GM21447 (cell line): Measurements from ENCODE around the gene AP1M1.
A peak's percentile ranks its signal among the peaks of the same experiment; 100 is the strongest.

ENCODE experiments used
- ATAC-seq: cut with Tn5 transposase; IDR thresholded peaks from one replicate; pipeline ENCODE4 v1.9.1; 2021; ENCODE audit not compliant: unreplicated experiment

AP1M1 gene

DNA sequence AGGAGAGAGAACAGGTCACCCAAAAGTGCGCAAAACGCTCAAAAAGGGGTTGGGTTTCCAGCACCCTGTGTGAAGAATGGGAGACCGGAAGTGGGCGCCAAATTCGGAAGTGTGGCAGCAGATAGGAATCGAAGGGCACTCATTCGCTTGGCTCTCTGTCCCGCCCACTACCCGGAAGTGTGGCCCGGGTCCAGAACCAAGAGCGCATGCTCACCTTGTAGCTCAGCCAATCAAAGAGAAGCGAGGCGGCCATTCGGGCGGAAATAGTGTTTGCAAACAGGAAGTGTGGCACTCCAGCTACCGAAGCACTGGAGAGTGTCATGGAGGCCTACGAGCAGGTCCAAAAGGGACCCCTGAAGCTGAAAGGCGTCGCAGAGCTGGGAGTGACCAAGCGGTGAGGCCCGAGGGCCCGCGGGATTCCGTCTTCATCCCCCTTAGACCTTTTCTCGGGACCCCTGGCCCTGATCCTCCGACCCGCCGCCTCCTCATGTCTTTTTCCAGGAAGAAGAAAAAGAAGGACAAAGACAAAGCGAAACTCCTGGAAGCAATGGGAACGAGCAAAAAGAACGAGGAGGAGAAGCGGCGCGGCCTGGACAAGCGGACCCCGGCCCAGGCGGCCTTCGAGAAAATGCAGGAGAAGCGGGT lies 12.5 kb upstream of the AP1M1 start, which contains the start of gene FAM32A:
Gene FAM32A (plus strand): TSS at position 288 of the 645 bp plus-strand sequence. CDS start 33 bp downstream, at position 321.
- ATAC-seq = peak; percentile 86

- ATAC-seq = no peak
Observed at GRCh38 chr19:16185768-16186123, 12.0 kb upstream of the AP1M1 start.

DNA sequence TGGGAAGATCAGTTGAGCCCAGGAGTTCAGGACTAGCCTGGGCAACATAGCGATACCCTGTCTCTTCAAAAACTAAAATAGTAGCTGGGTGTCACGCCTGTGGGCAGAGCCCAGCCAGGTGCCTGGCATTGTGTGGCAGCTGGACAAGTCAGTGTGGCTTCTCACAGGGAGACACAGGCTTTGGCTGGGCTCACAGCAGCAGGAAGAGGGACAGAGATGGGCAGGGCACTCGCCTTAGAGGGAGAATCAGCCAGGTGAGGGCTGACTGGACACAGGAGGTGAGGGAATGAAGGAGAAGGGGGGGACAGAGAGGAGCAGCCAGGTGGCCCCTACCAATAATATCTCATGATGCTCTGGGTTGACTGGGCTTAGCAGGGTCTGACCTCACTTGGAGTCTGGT lies 9.2 kb upstream of the AP1M1 start:
- no peak for ATAC-seq

DNA sequence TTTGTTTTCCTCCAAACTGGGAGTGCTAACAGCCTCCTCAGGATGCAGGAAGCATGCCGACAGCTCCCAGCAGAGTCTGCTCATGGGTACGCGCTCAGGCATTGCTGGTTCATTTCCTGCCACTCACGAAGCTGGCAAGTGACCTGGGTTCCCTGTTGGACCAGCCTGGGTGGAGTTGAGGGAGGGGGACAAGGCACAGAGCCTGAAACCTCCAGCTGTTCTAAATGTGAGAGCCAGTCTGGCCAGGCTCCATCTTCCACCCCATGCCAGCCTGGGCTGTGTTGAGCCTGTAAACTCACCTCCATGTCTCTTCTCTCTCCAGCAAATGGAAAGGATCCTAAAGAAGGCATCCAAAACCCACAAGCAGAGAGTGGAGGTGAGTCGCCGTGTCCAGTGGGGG lies 7.5 kb upstream of the AP1M1 start:
- ATAC-seq = no peak

DNA sequence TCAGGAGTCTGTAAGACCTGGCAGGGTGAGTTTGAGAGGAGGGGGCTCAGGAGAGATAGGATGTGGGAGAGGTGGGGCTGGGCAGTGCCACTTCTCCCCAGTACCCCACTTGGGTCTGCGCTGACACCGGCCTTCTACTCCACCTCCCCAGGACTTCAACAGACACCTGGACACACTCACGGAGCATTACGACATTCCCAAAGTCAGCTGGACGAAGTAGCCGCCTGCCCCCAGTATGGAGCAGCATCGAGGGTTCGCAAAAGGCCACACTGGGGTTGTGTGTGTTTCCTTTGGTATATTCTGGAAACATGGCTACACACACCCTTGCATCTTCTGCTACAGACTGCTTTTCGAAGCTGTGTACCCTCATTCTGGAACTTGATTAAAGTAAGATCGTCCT lies 7.0 kb upstream of the AP1M1 start:
- ATAC-seq = no peak

GRCh38 chr19:16191216-16191908 lies 6.3 kb upstream of the AP1M1 start:
- no peak for ATAC-seq

- no peak for ATAC-seq
Observed at GRCh38 chr19:16193466-16193865, 4.2 kb upstream of the AP1M1 start.

- no peak for ATAC-seq
Observed at GRCh38 chr19:16197188-16197621, 506 bp upstream of the AP1M1 start.

- ATAC-seq = peak; percentile 12
Observed at GRCh38 chr19:16198370-16198651, 600 bp downstream of the AP1M1 start.

DNA sequence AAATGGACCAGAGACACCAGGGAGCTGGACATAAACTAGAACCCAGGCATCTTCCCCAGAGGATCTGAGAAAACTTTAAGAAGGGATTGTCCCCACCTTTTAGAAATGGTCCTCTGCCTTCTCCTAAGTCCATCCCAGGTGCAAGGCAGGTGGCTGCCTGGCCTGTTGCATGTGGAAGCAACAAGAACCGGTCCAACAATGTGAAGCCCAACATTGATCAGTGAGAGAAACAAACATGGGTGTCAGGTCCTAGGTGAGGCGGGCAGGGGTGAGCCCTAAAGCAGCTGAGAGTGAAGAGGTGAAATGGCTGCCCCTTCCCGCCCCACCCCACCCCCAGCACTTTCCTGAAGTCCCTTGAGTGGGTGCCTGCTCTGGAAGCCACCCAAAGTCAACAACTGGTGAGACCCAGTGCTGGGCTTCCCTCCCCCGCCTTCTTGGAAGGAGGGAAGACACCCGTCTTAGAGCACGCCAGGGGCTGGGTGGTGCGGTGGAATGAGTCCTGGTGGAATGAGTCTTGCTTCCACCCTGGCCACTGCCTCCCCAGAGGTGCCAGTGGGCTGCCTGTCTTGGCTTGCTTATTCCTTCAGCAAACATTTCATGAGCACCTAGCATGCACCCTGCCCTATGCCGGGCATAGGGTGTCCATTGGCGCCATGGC lies 1.7 kb downstream of the AP1M1 start:
- no peak for ATAC-seq

DNA sequence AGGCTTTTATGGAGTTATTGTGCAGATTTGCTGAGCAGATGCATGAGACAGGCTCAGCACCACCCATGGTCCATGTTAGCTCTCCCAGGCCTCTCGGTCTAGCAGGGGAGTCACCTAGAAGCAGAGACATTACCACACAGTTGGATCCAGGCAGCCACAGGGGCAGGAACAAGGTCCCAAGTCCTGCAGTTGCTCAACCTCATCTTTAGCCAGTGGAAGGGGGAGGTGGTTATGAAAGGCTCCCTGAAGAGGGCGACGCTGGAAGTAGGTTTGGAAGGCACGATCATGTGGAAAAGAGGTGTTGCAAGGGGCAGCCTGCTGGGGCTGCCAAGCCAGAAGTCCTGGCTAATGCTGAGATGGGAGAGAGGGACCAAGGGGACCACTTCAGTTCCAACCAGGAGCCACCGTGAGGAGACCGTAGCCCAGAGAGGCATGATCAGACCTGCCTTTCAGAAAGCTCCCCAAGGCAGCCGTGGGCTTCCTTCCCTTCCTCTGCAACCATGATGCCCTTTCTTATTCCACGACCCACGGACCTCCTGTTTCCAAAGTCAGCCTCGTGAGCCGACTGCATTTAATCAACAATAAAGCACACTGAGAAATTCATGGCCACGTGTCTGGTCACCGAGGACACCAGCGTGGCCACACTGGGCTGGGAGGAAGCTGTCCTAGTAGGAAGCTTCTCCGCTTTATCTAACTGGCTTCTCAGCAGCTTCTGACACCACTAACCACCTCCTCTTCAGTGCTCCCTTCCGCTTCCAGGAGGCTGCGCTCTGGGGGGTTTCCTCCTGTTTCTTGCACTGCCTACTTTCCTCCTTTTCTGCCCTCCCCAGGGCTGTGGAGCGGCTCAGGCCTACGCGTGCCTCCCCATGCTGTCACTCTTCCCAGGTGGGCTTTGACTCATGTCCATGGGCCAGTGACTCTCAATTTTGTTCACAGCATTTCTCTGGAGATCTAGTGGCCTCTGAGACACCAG lies 2.6 kb downstream of the AP1M1 start:
- no peak for ATAC-seq

DNA sequence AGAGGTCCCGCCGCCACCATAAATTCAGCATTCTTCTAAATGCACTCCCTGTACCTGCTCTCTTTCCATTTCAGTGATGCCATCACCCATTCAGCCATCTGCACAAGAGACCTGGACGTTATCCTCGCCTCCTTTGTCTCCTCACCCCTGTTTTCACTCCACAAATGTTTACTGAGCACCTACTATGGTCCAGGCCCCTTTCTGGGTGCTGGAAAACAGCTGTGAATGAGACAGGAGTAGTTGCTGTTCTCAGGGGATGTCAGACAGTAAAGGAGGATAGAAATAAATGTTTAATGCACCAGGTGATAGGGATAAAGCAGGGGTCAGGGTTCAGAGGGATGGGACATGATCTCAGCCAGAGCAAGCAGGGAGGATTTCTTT lies 3.3 kb downstream of the AP1M1 start:
- ATAC-seq = no peak

DNA sequence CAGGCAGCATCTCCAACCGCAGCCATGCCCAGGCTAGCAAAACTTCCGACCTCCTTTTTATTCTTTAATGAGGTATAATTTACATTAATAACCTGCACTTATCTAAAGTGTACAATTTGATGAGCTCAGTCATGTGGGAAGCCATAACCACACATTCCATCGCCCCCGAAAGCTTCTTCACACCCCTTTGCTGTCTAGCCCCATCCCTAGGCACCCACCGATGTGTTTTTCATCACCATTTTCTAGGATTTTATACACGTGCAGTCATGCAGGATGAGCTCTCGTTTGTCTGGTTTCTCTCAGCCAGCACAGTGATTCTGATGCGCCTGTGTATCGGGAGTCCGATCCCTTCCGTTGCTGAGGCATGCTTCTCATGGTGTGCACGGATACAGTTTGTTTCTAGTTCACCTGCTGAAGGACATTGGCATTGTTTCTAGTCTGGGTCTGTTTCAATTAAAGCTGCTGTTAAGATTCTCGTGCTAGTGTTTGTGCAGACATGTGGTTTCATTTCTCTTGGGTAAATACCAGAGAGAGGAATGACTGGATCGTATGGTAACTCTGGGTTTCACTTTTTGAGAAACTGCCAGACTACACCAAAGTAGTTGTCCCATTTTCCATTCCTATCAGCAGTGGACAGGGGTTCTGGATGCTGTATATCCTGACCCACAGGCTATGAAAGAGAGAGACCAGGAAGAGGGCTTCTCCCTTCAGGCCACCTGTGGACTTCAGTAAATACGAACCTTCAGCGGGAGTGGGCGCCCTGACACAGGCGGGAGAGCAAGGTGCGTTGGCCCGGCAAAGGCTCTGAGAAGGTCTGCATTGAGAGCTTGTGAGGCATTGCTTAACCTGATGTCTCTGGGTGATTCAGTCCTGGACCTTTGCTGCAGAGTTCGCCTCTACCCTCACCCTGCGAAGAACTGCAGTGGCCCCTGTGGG lies 4.9 kb downstream of the AP1M1 start:
- no peak for ATAC-seq

DNA sequence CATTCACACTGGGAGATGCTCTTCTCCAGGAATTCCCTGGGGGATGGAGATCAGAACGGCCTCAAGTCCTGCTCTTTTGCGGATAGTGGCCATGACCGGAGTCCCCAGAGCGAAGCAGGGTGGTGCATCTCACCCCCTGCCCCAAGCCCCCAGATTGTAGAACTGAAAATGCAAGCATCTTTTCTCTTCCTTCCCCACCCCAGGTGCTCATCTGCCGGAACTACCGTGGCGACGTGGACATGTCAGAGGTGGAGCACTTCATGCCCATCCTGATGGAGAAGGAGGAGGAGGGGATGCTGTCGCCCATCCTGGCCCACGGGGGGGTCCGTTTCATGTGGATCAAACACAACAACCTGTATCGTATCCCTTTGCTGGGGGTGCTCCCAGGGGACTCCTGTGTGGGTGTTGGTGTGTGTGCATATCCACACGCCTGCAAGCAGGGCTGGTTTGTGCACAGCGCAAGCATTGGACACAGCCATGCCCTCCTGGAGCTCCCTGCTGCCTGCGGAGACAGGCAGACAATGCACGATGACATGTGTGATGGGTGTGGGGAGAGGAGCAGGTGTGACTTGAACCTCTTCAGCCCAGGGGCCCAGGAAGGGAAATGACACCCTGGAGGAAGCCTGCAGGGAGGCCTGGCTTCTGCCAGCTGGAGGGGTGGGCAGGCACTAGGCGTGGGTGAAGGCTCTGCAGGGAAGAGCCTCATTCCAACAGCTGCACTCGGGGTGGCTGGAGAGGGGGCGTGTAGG lies 5.7 kb downstream of the AP1M1 start:
- no peak for ATAC-seq

GRCh38 chr19:16204005-16204294 lies 6.2 kb downstream of the AP1M1 start:
- no peak for ATAC-seq

GRCh38 chr19:16205205-16206045 lies 7.7 kb downstream of the AP1M1 start:
- no peak for ATAC-seq

- no peak for ATAC-seq
Observed at GRCh38 chr19:16206046-16206605, 8.4 kb downstream of the AP1M1 start.

DNA sequence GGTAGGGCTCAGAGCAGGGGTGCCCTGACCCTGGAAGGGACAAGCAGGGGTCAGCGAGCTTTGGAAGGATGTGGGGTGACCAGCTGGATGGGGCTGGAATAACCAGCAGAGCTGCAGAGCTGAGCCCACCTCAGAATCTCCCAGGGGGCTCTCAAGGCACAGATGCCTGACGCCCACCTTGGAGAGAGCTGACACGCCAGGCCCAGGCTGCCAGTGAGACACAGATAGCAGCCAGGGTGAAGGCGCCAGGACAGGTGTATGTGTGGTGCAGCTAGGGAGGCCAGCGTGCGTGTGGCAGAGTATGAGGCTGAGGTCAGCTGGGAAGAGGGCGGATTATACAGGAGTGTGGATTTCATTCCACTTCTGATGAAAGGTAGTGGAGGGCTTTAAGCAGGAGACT lies 8.9 kb downstream of the AP1M1 start:
- no peak for ATAC-seq

DNA sequence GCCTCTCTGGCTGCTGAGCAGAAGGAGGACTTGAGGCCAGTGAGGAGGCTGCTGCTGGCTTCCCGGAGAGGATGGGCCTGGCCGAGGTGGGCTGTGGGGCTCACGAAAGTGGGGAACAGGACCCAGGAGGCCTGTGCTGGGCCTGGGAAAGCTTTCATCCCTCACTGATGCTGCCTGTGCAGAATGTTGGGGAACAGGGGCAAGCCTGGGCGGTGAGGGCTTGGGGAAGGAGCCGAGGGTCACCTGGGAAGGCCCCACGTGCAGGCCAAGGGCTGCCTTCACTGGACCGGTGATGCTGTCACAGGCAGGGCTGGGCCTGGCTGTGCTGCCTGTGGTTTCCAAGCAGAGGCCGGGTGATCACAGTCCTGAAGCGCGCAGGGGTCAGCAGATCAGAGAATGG lies 9.4 kb downstream of the AP1M1 start:
- no peak for ATAC-seq
